ENCODE measurements around the gene ARHGEF28. TPM values are rescaled to one million over a fixed set of nuclear protein-coding genes. Genes with fewer than 3 reads are reported as not detected.

ARHGEF28 gene
- total and polyA plus RNA-seq, 7 experiments from 2014 or later, result 0.03 to 0.47 TPM; not detected in 5

GRCh38 chr5:73981704-73982103 is 355.7 kb downstream of the ARHGEF28 start:
- ATAC-seq, result no peak
- intact Hi-C loops (cut with micrococcal nuclease), result no loop called here
- Mint-ChIP-seq H3K9me3 (no peaks in the 10 kb centered on the region), H3K36me3 (no peaks in the 10 kb centered on the region), H3K27ac (no peak overlapping the region), H3K4me1 (no peaks in the 10 kb centered on the region), H3K27me3 (peaks cover 4 to 15% (median 7%) of the 10 kb centered on the region in 5 donors), H3K4me3 (no peak overlapping the region)
- POLR2A ChIA-PET, result no interaction called here
- Histone ChIP-seq H3K4me1 (ENCODE audit: control insufficient read depth in 2 of 2, insufficient read depth in 2 of 2, low read length in 2 of 2) (no peaks in the 10 kb centered on the region), H3K9me3 (ENCODE audit: control insufficient read depth in 2 of 3, low read length in 3 of 3) (no peaks in the 10 kb centered on the region), H3K27me3 (ENCODE audit: control insufficient read depth in 2 of 2, insufficient read depth in 2 of 2, low read length in 2 of 2) (no peaks in the 10 kb centered on the region), H3K27ac (ENCODE audit: low read depth, low read length) (no peak overlapping the region), H3K4me3 (ENCODE audit: low read length) (no peak overlapping the region), H3K36me3 (ENCODE audit: control insufficient read depth in 2 of 3, insufficient read depth in 3 of 3, low read length in 3 of 3) (no peaks in the 10 kb centered on the region)
- CTCF ChIA-PET, result no interaction called here
- DNase-seq, result no peak

DNA sequence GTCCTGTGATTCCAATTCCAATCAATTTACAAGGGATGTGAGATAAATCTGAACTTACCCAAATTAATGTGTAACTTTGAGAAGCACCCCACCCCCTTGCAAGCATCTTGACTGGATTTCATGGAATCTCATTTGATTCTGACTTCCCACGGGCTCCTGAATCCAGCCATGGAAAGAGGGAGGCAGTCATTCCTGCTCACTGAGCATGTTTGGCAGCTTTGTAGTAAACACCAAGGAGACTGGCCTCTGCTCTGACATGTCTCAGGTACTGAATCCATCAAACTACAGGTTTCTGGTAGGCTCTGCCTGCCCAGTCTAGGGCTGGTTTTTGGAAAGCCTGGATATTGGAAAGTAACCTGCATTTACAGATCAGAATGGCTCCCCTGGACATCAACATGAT is 357.6 kb downstream of the ARHGEF28 start:
- ChIA-PET CTCF (no interaction called here), POLR2A (no interaction called here)
- no peaks in the 10 kb centered on the region for H3K4me1 ChIP-seq (ENCODE audit: control insufficient read depth in 2 of 2, insufficient read depth in 2 of 2, low read length in 2 of 2)
- no peak overlapping the region for H3K4me3 Mint-ChIP-seq
- no peaks in the 10 kb centered on the region for H3K9me3 ChIP-seq (ENCODE audit: control insufficient read depth in 2 of 3, low read length in 3 of 3)
- H3K36me3 Mint-ChIP-seq, result no peaks in the 10 kb centered on the region
- no peaks in the 10 kb centered on the region for H3K36me3 ChIP-seq (ENCODE audit: control insufficient read depth in 2 of 3, insufficient read depth in 3 of 3, low read length in 3 of 3)
- H3K4me3 ChIP-seq (ENCODE audit: low read length), result no peak overlapping the region
- no peak overlapping the region for H3K27ac ChIP-seq (ENCODE audit: low read depth, low read length)
- H3K27ac Mint-ChIP-seq, result no peak overlapping the region
- intact Hi-C loops (cut with micrococcal nuclease), result no loop called here
- no peaks in the 10 kb centered on the region for H3K27me3 ChIP-seq (ENCODE audit: control insufficient read depth in 2 of 2, insufficient read depth in 2 of 2, low read length in 2 of 2)
- H3K4me1 Mint-ChIP-seq, result no peaks in the 10 kb centered on the region
- DNase-seq, result no peak
- peaks cover 0 to 12% (median 8%) of the 10 kb centered on the region in 5 donors for H3K27me3 Mint-ChIP-seq
- no peaks in the 10 kb centered on the region for H3K9me3 Mint-ChIP-seq
- no peak for ATAC-seq

DNA sequence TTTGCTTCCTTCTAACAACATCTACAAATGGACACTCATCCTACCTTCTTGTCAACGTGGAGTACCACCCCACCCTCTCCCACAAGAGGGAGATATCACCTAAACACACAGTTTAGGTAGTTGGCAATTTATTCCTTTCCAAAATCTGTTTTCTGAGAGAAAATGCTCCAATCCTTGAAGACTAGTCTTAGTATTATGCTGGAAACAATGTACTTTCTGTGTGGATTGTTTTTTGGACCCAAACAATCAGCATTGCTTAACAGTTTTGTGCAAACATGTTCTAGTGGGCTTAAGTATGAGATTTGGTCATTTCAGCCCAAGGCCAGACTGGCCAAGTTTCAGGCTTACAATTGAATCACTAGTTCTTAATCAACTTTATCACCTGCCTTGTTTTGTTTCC is 359.1 kb downstream of the ARHGEF28 start:
- CTCF ChIA-PET, result no interaction called here
- no peak for ATAC-seq
- no peaks in the 10 kb centered on the region for H3K9me3 ChIP-seq (ENCODE audit: control insufficient read depth in 2 of 3, low read length in 3 of 3)
- H3K36me3 ChIP-seq (ENCODE audit: control insufficient read depth in 2 of 3, insufficient read depth in 3 of 3, low read length in 3 of 3), result no peaks in the 10 kb centered on the region
- Mint-ChIP-seq H3K27me3 (peaks cover 0 to 12% (median 8%) of the 10 kb centered on the region in 5 donors), H3K4me3 (no peak overlapping the region), H3K36me3 (no peaks in the 10 kb centered on the region), H3K9me3 (no peaks in the 10 kb centered on the region), H3K4me1 (no peaks in the 10 kb centered on the region), H3K27ac (no peak overlapping the region)
- H3K4me1 ChIP-seq (ENCODE audit: control insufficient read depth in 2 of 2, insufficient read depth in 2 of 2, low read length in 2 of 2), result no peaks in the 10 kb centered on the region
- no peak for DNase-seq
- H3K27me3 ChIP-seq (ENCODE audit: control insufficient read depth in 2 of 2, insufficient read depth in 2 of 2, low read length in 2 of 2), result no peaks in the 10 kb centered on the region
- H3K27ac ChIP-seq (ENCODE audit: low read depth, low read length), result no peak overlapping the region
- intact Hi-C loops (cut with micrococcal nuclease), result no loop called here
- no peak overlapping the region for H3K4me3 ChIP-seq (ENCODE audit: low read length)
- POLR2A ChIA-PET, result no interaction called here

GRCh38 chr5:73986729-73987128 is 360.7 kb downstream of the ARHGEF28 start:
- Histone ChIP-seq H3K4me3 (ENCODE audit: low read length) (no peak overlapping the region), H3K4me1 (ENCODE audit: control insufficient read depth in 2 of 2, insufficient read depth in 2 of 2, low read length in 2 of 2) (no peaks in the 10 kb centered on the region), H3K9me3 (ENCODE audit: control insufficient read depth in 2 of 3, low read length in 3 of 3) (no peaks in the 10 kb centered on the region), H3K27ac (ENCODE audit: low read depth, low read length) (no peak overlapping the region), H3K36me3 (ENCODE audit: control insufficient read depth in 2 of 3, insufficient read depth in 3 of 3, low read length in 3 of 3) (no peaks in the 10 kb centered on the region), H3K27me3 (ENCODE audit: control insufficient read depth in 2 of 2, insufficient read depth in 2 of 2, low read length in 2 of 2) (no peaks in the 10 kb centered on the region)
- no peaks in the 10 kb centered on the region for H3K9me3 Mint-ChIP-seq
- H3K36me3 Mint-ChIP-seq, result no peaks in the 10 kb centered on the region
- intact Hi-C loops (cut with micrococcal nuclease), result no loop called here
- DNase-seq (no peak), ATAC-seq (no peak)
- ChIA-PET CTCF (no interaction called here), POLR2A (no interaction called here)
- no peak overlapping the region for H3K27ac Mint-ChIP-seq
- H3K4me1 Mint-ChIP-seq, result no peaks in the 10 kb centered on the region
- H3K4me3 Mint-ChIP-seq, result no peak overlapping the region
- H3K27me3 Mint-ChIP-seq, result peaks cover 7 to 21% (median 10%) of the 10 kb centered on the region in 5 donors

DNA sequence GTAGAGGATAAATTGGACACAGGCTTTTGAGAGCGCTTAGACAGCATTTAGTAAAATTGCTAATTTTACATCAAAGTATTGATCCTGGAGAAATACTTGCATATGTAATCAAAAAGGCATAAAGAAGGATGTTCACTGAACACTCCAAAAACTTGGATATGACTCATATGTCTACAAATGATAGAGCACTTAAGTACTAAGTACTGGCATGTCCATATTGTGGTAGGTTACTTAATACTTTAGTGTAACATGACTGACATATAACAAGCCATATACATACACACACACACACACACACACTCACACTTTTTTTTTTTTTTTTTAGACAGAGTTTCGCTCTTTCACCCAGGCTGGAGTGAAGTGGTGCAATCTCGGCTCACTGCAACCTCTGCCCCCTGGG is 361.9 kb downstream of the ARHGEF28 start:
- no peak overlapping the region for H3K4me3 ChIP-seq (ENCODE audit: low read length)
- intact Hi-C loops (cut with micrococcal nuclease), result no loop called here
- H3K27ac ChIP-seq (ENCODE audit: low read depth, low read length), result no peak overlapping the region
- H3K27me3 ChIP-seq (ENCODE audit: control insufficient read depth in 2 of 2, insufficient read depth in 2 of 2, low read length in 2 of 2), result no peaks in the 10 kb centered on the region
- ATAC-seq (no peak), DNase-seq (no peak)
- no peaks in the 10 kb centered on the region for H3K4me1 ChIP-seq (ENCODE audit: control insufficient read depth in 2 of 2, insufficient read depth in 2 of 2, low read length in 2 of 2)
- H3K36me3 ChIP-seq (ENCODE audit: control insufficient read depth in 2 of 3, insufficient read depth in 3 of 3, low read length in 3 of 3), result no peaks in the 10 kb centered on the region
- H3K9me3 Mint-ChIP-seq, result peaks cover 0 to 3% (median 0%) of the 10 kb centered on the region in 11 donors
- H3K4me3 Mint-ChIP-seq, result no peak overlapping the region
- no peaks in the 10 kb centered on the region for H3K36me3 Mint-ChIP-seq
- no peak overlapping the region for H3K27ac Mint-ChIP-seq
- peaks cover 7 to 32% (median 19%) of the 10 kb centered on the region in 5 donors for H3K27me3 Mint-ChIP-seq
- CTCF ChIA-PET, result no interaction called here
- H3K4me1 Mint-ChIP-seq, result no peaks in the 10 kb centered on the region
- POLR2A ChIA-PET, result no interaction called here
- H3K9me3 ChIP-seq (ENCODE audit: control insufficient read depth in 2 of 3, low read length in 3 of 3), result no peaks in the 10 kb centered on the region

DNA sequence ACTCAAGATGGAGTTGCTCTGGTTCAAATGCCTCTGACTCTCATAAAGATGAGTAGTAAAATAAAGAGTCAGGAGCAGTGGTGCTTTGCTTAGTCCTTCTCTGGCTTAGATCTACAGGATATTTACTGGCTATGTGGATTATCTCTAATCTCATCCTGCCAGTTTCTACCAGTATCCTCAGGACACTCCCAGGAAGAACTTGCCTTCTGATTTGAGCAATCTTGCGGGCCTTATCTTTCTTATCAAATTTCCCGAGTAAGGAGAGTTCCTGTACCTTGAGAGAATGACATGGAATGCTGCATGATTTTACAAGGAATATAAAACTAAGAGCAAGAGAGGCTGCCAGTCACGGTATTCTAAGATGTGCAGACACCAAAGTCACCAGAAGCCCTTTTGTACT is 364.0 kb downstream of the ARHGEF28 start:
- DNase-seq (no peak), ATAC-seq (no peak)
- Histone ChIP-seq H3K27me3 (ENCODE audit: control insufficient read depth in 2 of 2, insufficient read depth in 2 of 2, low read length in 2 of 2) (no peaks in the 10 kb centered on the region), H3K9me3 (ENCODE audit: control insufficient read depth in 2 of 3, low read length in 3 of 3) (no peaks in the 10 kb centered on the region), H3K4me1 (ENCODE audit: control insufficient read depth in 2 of 2, insufficient read depth in 2 of 2, low read length in 2 of 2) (no peaks in the 10 kb centered on the region), H3K4me3 (ENCODE audit: low read length) (no peak overlapping the region), H3K36me3 (ENCODE audit: control insufficient read depth in 2 of 3, insufficient read depth in 3 of 3, low read length in 3 of 3) (no peaks in the 10 kb centered on the region), H3K27ac (ENCODE audit: low read depth, low read length) (no peak overlapping the region)
- Mint-ChIP-seq H3K9me3 (peaks cover 0 to 18% (median 6%) of the 10 kb centered on the region in 11 donors), H3K27me3 (peaks cover 7 to 37% (median 23%) of the 10 kb centered on the region in 5 donors), H3K4me3 (no peak overlapping the region), H3K27ac (no peak overlapping the region), H3K4me1 (no peaks in the 10 kb centered on the region), H3K36me3 (no peaks in the 10 kb centered on the region)
- POLR2A ChIA-PET, result no interaction called here
- CTCF ChIA-PET, result no interaction called here
- intact Hi-C loops (cut with micrococcal nuclease), result no loop called here

Data from naive thymus-derived CD4-positive, alpha-beta T cell (primary cell).